ENCODE data around the gene SWAP70. TPM values are rescaled to one million over a fixed set of nuclear protein-coding genes. Genes with fewer than 3 reads are reported as not detected.

Gene SWAP70
- total and polyA plus RNA-seq, 2 of the 13 experiments (the other 11 are each of a cell fraction or from before 2014, with no cell fraction given) = 4.6 to 8.7 TPM

- Histone ChIP-seq H3K4me2 (ENCODE audit: low read depth, low read length) (no peak overlapping the region), H2AFZ (ENCODE audit: low read length) (no peak overlapping the region), H3K9ac (ENCODE audit: insufficient read depth, low read depth, low read length) (no peak overlapping the region), H4K20me1 (ENCODE audit: insufficient read depth, low read length) (no peaks in the 10 kb centered on the region), H3K4me1 (ENCODE audit: insufficient read depth, low read length) (peaks cover 37% of the 10 kb centered on the region), H3K9me3 (ENCODE audit: low read length) (no peaks in the 10 kb centered on the region), H3K27me3 (ENCODE audit: control insufficient read depth in 1 of 2, insufficient read depth in 2 of 2, low read length in 2 of 2) (peaks cover 0 to 1% of the 10 kb centered on the region in 2 experiments; a peak in 2 of 5 replicates), H3K4me3 (replicated peaks in 1 of 3; ENCODE audit: insufficient read depth in 1 of 3, low read depth in 2 of 3, low read length in 3 of 3) (no peak overlapping the region), H3K27ac (ENCODE audit: extremely low read length, insufficient read depth, low read length) (no peak overlapping the region), H3K79me2 (ENCODE audit: insufficient read depth, low read length) (no peaks in the 10 kb centered on the region), H3K36me3 (replicated peaks in 1 of 2; ENCODE audit: control insufficient read depth in 1 of 2, insufficient read depth in 2 of 2, low read length in 2 of 2) (no peaks in the 10 kb centered on the region)
- no TSS peak for BruUV-seq (replicated peaks)
- WGBS (ENCODE audit: low lambda C conversion rate) = 27% methylated on average over 2 of the region's 2 CpGs
- ATAC-seq (no peak), DNase-seq (ENCODE audit: low spot score) (no peak), FAIRE-seq (no peak)
- POLR2A ChIA-PET = no interaction called here
- in situ Hi-C loops (cut with HindIII; ENCODE audit: extremely low pct_ligation_motif_present, low pct_unique_long_range_greater_than_20kb) = no loop called here
- intact Hi-C loops (cut with micrococcal nuclease; ENCODE audit: unreplicated experiment) = no loop called here
- CTCF ChIA-PET (ENCODE audit: low intra/inter-chr PET ratio, low total read pairs) = no interaction called here
- TF ChIP-seq IKZF1 (IDR thresholded peaks at IDR 0.05) (no peak), ZNF292 (CRISPR knock-in tag; IDR thresholded peaks at IDR 0.05; ENCODE audit: borderline replicate concordance, low read depth) (no peak), ZBTB7A (CRISPR knock-in tag; IDR thresholded peaks at IDR 0.05) (no peak), AGO2 (optimal IDR thresholded peaks at IDR 0.05; ENCODE audit: low read depth, low read length) (no peak), ZNF589 (CRISPR knock-in tag; conservative IDR thresholded peaks at IDR 0.05) (no peak), ZBTB38 (CRISPR knock-in tag; IDR thresholded peaks at IDR 0.05) (no peak)
These were observed 47.7 kb upstream of the SWAP70 start for GRCh38 chr11:9616042-9616675.

DNA sequence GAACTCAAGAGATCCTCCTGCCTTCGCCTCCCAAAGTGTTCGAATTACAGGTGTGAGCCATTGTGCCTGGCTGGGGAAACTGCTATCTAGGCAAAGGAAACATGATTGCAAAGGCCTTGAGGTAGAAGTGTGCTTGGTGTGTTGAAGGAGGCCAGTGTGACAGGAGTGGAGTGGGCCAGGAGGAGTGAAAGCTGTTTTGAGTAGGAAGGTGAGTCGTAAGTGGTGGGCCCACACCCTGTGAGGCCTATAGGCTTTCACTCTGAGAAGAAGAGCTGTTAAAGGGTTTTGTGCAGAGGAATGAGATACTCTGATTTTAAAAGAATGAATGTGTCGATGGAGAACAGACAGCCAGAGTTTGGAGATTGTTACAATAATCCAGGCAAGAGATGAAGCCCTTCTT, 47.0 kb upstream of the SWAP70 start:
- Histone ChIP-seq H3K27ac (ENCODE audit: extremely low read length, insufficient read depth, low read length) (no peak overlapping the region), H3K9ac (ENCODE audit: insufficient read depth, low read depth, low read length) (no peak overlapping the region), H3K9me3 (ENCODE audit: low read length) (no peaks in the 10 kb centered on the region), H3K4me3 (replicated peaks in 1 of 3; ENCODE audit: insufficient read depth in 1 of 3, low read depth in 2 of 3, low read length in 3 of 3) (no peak overlapping the region), H3K4me1 (ENCODE audit: insufficient read depth, low read length) (peaks cover 30% of the 10 kb centered on the region), H3K27me3 (ENCODE audit: control insufficient read depth in 1 of 2, insufficient read depth in 2 of 2, low read length in 2 of 2) (peaks cover 0 to 1% of the 10 kb centered on the region in 2 experiments; a peak in 2 of 5 replicates), H3K4me2 (ENCODE audit: low read depth, low read length) (no peak overlapping the region), H2AFZ (ENCODE audit: low read length) (no peak overlapping the region), H3K79me2 (ENCODE audit: insufficient read depth, low read length) (no peaks in the 10 kb centered on the region), H4K20me1 (ENCODE audit: insufficient read depth, low read length) (no peaks in the 10 kb centered on the region), H3K36me3 (replicated peaks in 1 of 2; ENCODE audit: control insufficient read depth in 1 of 2, insufficient read depth in 2 of 2, low read length in 2 of 2) (no peaks in the 10 kb centered on the region)
- FAIRE-seq = no peak
- DNase-seq (ENCODE audit: low spot score) = no peak
- no TSS peak for BruUV-seq (replicated peaks)
- intact Hi-C loops (cut with micrococcal nuclease; ENCODE audit: unreplicated experiment) = no loop called here
- in situ Hi-C loops (cut with HindIII; ENCODE audit: extremely low pct_ligation_motif_present, low pct_unique_long_range_greater_than_20kb) = no loop called here
- ChIA-PET CTCF (ENCODE audit: low intra/inter-chr PET ratio, low total read pairs) (no interaction called here), POLR2A (no interaction called here)
- TF ChIP-seq ZNF615 (CRISPR knock-in tag; IDR thresholded peaks at IDR 0.05; ENCODE audit: borderline replicate concordance) = no peak
- TF ChIP-seq UBTF (CRISPR knock-in tag; IDR thresholded peaks at IDR 0.05) = no peak
- no peak for TF ChIP-seq ZNF264 (CRISPR knock-in tag; IDR thresholded peaks at IDR 0.05)
- TF ChIP-seq, protein P1, sequence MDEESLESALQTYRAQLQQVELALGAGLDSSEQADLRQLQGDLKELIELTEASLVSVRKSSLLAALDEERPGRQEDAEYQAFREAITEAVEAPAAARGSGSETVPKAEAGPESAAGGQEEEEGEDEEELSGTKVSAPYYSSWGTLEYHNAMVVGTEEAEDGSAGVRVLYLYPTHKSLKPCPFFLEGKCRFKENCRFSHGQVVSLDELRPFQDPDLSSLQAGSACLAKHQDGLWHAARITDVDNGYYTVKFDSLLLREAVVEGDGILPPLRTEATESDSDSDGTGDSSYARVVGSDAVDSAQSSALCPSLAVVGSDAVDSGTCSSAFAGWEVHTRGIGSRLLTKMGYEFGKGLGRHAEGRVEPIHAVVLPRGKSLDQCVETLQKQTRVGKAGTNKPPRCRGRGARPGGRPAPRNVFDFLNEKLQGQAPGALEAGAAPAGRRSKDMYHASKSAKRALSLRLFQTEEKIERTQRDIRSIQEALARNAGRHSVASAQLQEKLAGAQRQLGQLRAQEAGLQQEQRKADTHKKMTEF (CRISPR knock-in tag; IDR thresholded peaks at IDR 0.05) = no peak
- no peak for TF ChIP-seq ZNF460 (CRISPR knock-in tag; IDR thresholded peaks at IDR 0.05; ENCODE audit: borderline replicate concordance)
- TF ChIP-seq HINFP (CRISPR knock-in tag; IDR thresholded peaks at IDR 0.05; ENCODE audit: low read depth) = no peak
- no peak for TF ChIP-seq ZNF7 (CRISPR knock-in tag; IDR thresholded peaks at IDR 0.05)
- WGBS (ENCODE audit: low lambda C conversion rate) = 44% methylated on average over 4 of the region's 4 CpGs
- no peak for ATAC-seq
